Measurements from ENCODE around the gene FAM107B.

The FAM107B gene

DNA sequence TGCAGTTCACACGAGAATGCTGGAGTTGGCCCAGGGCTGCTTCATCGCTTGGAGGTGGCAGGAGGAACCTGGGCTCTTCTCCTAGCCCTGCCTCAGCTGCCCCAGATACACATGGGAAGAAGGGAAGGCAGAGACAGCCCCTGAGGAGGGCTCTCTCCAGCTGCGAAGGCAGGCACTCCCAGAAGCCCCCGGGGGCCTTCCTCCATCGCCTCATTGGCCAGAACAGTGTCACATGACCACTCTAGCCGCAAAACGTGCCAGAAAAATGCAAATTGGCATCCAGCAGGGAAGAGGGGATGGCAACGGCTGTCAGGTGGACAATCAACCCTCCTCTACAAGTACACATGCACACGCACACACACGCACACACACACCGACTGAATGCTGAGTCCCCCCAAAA lies 226.2 kb downstream of the FAM107B start:
- H3K9ac ChIP-seq, result no peak overlapping the region
- H3K4me2 ChIP-seq (ENCODE audit: low read length), result no peak overlapping the region
- H2AFZ ChIP-seq, result no peak overlapping the region
- no peak overlapping the region for H3K4me3 ChIP-seq (ENCODE audit: low read depth, low read length)
- no peak overlapping the region for H3K27ac ChIP-seq
- no peaks in the 10 kb centered on the region for H3K9me3 ChIP-seq (ENCODE audit: control insufficient read depth, low read length)
- no peaks in the 10 kb centered on the region for H3K79me2 ChIP-seq
- H3K4me1 ChIP-seq, result peaks cover 4% of the 10 kb centered on the region
- H3K36me3 ChIP-seq (ENCODE audit: control insufficient read depth, insufficient read depth, low read length), result no peaks in the 10 kb centered on the region
- no peaks in the 10 kb centered on the region for H3K27me3 ChIP-seq (ENCODE audit: control insufficient read depth, insufficient read depth, low read length)
- TF ChIP-seq, protein P1, sequence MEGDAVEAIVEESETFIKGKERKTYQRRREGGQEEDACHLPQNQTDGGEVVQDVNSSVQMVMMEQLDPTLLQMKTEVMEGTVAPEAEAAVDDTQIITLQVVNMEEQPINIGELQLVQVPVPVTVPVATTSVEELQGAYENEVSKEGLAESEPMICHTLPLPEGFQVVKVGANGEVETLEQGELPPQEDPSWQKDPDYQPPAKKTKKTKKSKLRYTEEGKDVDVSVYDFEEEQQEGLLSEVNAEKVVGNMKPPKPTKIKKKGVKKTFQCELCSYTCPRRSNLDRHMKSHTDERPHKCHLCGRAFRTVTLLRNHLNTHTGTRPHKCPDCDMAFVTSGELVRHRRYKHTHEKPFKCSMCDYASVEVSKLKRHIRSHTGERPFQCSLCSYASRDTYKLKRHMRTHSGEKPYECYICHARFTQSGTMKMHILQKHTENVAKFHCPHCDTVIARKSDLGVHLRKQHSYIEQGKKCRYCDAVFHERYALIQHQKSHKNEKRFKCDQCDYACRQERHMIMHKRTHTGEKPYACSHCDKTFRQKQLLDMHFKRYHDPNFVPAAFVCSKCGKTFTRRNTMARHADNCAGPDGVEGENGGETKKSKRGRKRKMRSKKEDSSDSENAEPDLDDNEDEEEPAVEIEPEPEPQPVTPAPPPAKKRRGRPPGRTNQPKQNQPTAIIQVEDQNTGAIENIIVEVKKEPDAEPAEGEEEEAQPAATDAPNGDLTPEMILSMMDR (IDR thresholded peaks at IDR 0.05), result no peak

DNA sequence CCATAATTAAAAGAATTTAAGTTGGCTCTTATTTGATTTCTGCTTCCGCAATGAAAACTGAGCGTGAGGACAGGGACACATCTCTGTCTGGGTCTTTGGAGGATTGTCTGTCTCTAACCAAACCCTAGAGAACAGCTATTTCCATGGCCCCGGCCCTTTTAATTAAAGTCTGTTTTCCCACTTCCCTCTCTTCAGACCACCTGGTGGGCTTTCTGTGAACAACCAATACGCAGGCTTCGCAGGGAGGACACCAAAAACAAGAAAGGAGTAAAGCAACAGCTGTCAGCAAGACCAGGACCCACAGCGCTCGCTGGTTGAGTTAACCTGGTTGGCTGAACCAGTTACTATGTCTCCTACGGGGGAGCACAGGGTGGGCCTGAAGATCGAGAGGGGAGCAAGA lies 226.9 kb downstream of the FAM107B start:
- no peak overlapping the region for H3K4me2 ChIP-seq (ENCODE audit: low read length)
- H3K4me3 ChIP-seq (ENCODE audit: low read depth, low read length), result no peak overlapping the region
- TF ChIP-seq, protein P1 (IDR thresholded peaks at IDR 0.05), result no peak
- H2AFZ ChIP-seq, result no peak overlapping the region
- no peaks in the 10 kb centered on the region for H3K27me3 ChIP-seq (ENCODE audit: control insufficient read depth, insufficient read depth, low read length)
- no peak overlapping the region for H3K9ac ChIP-seq
- H3K36me3 ChIP-seq (ENCODE audit: control insufficient read depth, insufficient read depth, low read length), result no peaks in the 10 kb centered on the region
- H3K4me1 ChIP-seq, result peaks cover 6% of the 10 kb centered on the region
- H3K9me3 ChIP-seq (ENCODE audit: control insufficient read depth, low read length), result no peaks in the 10 kb centered on the region
- H3K79me2 ChIP-seq, result no peaks in the 10 kb centered on the region
- no peak overlapping the region for H3K27ac ChIP-seq

DNA sequence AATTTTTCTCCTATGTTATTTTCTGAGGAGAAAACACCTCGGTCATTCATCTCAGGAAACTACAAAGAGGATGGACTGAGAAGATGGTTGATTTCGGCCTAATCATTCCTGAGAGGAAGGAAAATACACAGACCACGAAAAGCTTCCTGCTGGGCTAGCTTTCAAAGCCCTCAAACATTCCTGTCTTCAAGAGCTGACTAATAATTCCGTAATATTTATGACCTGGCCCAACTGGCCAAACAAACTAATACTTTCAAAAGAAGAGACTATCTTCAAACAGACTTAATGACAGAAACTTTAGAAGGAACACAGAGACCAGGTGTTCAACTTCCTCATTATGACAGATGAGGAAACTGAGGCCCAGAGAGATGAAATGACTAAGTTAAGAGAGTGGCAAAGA lies 228.9 kb downstream of the FAM107B start:
- Histone ChIP-seq H3K79me2 (no peaks in the 10 kb centered on the region), H2AFZ (no peak overlapping the region), H3K27ac (no peak overlapping the region), H3K4me3 (ENCODE audit: low read depth, low read length) (no peak overlapping the region), H3K4me1 (peaks cover 6% of the 10 kb centered on the region), H3K36me3 (ENCODE audit: control insufficient read depth, insufficient read depth, low read length) (no peaks in the 10 kb centered on the region), H3K27me3 (ENCODE audit: control insufficient read depth, insufficient read depth, low read length) (no peaks in the 10 kb centered on the region), H3K4me2 (ENCODE audit: low read length) (no peak overlapping the region), H3K9ac (no peak overlapping the region), H3K9me3 (ENCODE audit: control insufficient read depth, low read length) (no peaks in the 10 kb centered on the region)
- TF ChIP-seq, protein P1 (IDR thresholded peaks at IDR 0.05), result no peak

DNA sequence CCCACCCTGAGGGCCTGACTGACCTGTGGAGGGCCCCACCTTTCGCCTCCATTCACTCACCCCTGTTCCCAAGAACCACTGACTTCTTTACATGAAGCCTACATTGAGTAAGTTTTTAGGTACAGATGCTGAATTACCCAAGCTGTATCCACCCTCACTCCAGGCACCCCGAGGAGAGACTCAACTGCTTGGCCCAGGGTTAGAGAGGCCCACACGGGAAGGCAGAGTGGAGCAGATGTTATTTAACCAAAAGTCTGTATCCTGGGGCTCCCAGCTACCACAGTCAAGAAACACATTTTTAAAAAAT lies 230.8 kb downstream of the FAM107B start:
- Histone ChIP-seq H2AFZ (no peak overlapping the region), H3K4me3 (ENCODE audit: low read depth, low read length) (no peak overlapping the region), H3K4me2 (ENCODE audit: low read length) (no peak overlapping the region), H3K9me3 (ENCODE audit: control insufficient read depth, low read length) (no peaks in the 10 kb centered on the region), H3K27me3 (ENCODE audit: control insufficient read depth, insufficient read depth, low read length) (no peaks in the 10 kb centered on the region), H3K27ac (no peak overlapping the region), H3K36me3 (ENCODE audit: control insufficient read depth, insufficient read depth, low read length) (no peaks in the 10 kb centered on the region), H3K4me1 (peaks cover 6% of the 10 kb centered on the region), H3K79me2 (no peaks in the 10 kb centered on the region), H3K9ac (no peak overlapping the region)
- TF ChIP-seq, protein P1 (IDR thresholded peaks at IDR 0.05), result no peak

DNA sequence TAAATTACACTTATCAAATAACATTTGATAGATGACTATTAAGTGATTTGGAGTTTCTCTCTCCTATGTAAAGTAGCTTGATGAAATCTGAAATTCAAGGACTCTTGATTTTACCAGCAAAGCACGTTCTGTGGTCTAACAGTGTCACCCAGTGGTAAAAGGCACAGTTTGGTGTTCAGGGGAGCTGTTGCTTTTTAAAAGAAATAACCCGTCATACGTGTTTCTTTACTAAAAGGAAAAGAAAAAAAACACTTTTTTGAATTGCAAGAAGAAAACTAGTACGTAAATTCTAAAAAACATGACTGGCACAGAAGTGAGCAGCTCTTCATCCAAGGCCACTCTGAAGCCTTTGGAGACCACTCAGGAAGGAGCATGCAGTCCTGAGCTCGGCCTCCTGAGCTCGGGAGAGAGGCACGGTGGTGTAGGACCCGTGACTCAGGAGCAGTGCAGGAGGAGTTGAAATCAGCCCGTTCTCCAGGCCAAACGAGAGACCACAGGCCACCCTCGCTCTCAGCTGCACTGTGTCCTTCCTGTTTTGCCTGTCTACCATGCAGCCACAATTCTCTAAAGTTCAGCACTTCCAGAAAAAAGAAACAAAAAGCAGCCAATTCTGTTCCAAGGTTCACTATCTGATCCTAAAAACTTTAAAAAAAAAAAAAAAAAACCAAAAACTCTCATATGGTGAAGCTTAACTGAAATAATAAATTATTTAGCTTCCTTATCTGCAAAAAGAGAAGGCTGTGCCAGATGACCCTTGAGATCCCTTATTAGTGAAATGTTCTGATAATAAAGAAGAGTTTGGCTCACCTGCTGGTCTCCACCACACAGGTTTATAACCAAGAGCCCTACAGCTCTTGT lies 231.4 kb downstream of the FAM107B start:
- Histone ChIP-seq H3K4me3 (ENCODE audit: low read depth, low read length) (no peak overlapping the region), H3K9ac (no peak overlapping the region), H2AFZ (no peak overlapping the region), H3K9me3 (ENCODE audit: control insufficient read depth, low read length) (no peaks in the 10 kb centered on the region), H3K4me1 (peaks cover 6% of the 10 kb centered on the region), H3K27me3 (ENCODE audit: control insufficient read depth, insufficient read depth, low read length) (no peaks in the 10 kb centered on the region), H3K27ac (no peak overlapping the region), H3K79me2 (no peaks in the 10 kb centered on the region), H3K36me3 (ENCODE audit: control insufficient read depth, insufficient read depth, low read length) (no peaks in the 10 kb centered on the region), H3K4me2 (ENCODE audit: low read length) (no peak overlapping the region)
- TF ChIP-seq, protein P1 (IDR thresholded peaks at IDR 0.05), result no peak

Data from parathyroid adenoma (tissue), 2 donors.